Measurements from ENCODE around the gene CBX1.
A peak's percentile ranks its signal among the peaks of the same experiment; 100 is the strongest.

CBX1 gene

GRCh38 chr17:48106802-48107136 lies 5.5 kb upstream of the CBX1 start:
- H3K4me3 ChIP-seq (ENCODE audit: low read length), result peak overlapping the region; percentile 87
- no peak for DNase-seq (ENCODE audit: low read depth)
- TF ChIP-seq CTCF (conservative IDR thresholded peaks at IDR 0.05; ENCODE audit: low read length), result no peak

GRCh38 chr17:48104440-48104839 lies 3.2 kb upstream of the CBX1 start:
- TF ChIP-seq CTCF (conservative IDR thresholded peaks at IDR 0.05; ENCODE audit: low read length), result no peak
- no peak overlapping the region for H3K4me3 ChIP-seq (ENCODE audit: low read length)
- DNase-seq (ENCODE audit: low read depth), result no peak

- H3K4me3 ChIP-seq (ENCODE audit: low read length), result no peak overlapping the region
- no peak for DNase-seq (ENCODE audit: low read depth)
- TF ChIP-seq CTCF (conservative IDR thresholded peaks at IDR 0.05; ENCODE audit: low read length), result no peak
Observed at GRCh38 chr17:48102798-48103715, 1.8 kb upstream of the CBX1 start.

- H3K4me3 ChIP-seq (ENCODE audit: low read length), result no peak overlapping the region; the same call in 1 of the 2 replicates
- no peak for DNase-seq (ENCODE audit: low read depth)
Observed at GRCh38 chr17:48102043-48102750, 919 bp upstream of the CBX1 start.

GRCh38 chr17:48100591-48101011 lies 677 bp downstream of the CBX1 start:
- peak overlapping the region; percentile 88 for H3K4me3 ChIP-seq (ENCODE audit: low read length)
- TF ChIP-seq CTCF (conservative IDR thresholded peaks at IDR 0.05; ENCODE audit: low read length), result no peak
- DNase-seq (ENCODE audit: low read depth), result peak; percentile 47

More at GRCh38 chr17:48102043-48102750, 919 bp upstream of the CBX1 start:
- no peak for TF ChIP-seq CTCF (conservative IDR thresholded peaks at IDR 0.05; ENCODE audit: low read length)

- peak; percentile 73 for DNase-seq (ENCODE audit: low read depth)
- TF ChIP-seq CTCF (conservative IDR thresholded peaks at IDR 0.05; ENCODE audit: low read length), result no peak
- H3K4me3 ChIP-seq (ENCODE audit: low read length), result peak overlapping the region; percentile 88
Observed at GRCh38 chr17:48100160-48100559, 1.1 kb downstream of the CBX1 start.
